Measurements from ENCODE around the gene TMEM151B.
A peak's percentile ranks its signal among the peaks of the same experiment; 100 is the strongest.
"Not testable (repeated sequence)": the region's sequence is repeated elsewhere in the genome, so short reads cannot be mapped to it uniquely, and the experiment has no call there.

The TMEM151B gene

GRCh38 chr6:44309092-44309491, 38.8 kb downstream of the TMEM151B start:
- no peak for DNase-seq

GRCh38 chr6:44309631-44310030, 39.4 kb downstream of the TMEM151B start:
- DNase-seq: no peak

GRCh38 chr6:44310241-44310640, 40.0 kb downstream of the TMEM151B start:
- DNase-seq: no peak

GRCh38 chr6:44311304-44311703, 41.1 kb downstream of the TMEM151B start:
- no peak for DNase-seq

- no peak for DNase-seq
Observed at GRCh38 chr6:44311767-44312166, 41.5 kb downstream of the TMEM151B start.

- peak; percentile 59 for DNase-seq
Observed at GRCh38 chr6:44312901-44313788, 42.9 kb downstream of the TMEM151B start, which contains the start of gene AARS2. Gene AARS2, minus strand, starts transcription at chr6:44313347. Its CDS starts 24 bp downstream, at chr6:44313323.

GRCh38 chr6:44314657-44315056, 44.4 kb downstream of the TMEM151B start:
- DNase-seq: not testable (repeated sequence)

- DNase-seq: no peak
Observed at GRCh38 chr6:44315516-44315915, 45.3 kb downstream of the TMEM151B start.

GRCh38 chr6:44315951-44316350, 45.7 kb downstream of the TMEM151B start:
- no peak for DNase-seq

GRCh38 chr6:44316481-44316880, 46.2 kb downstream of the TMEM151B start:
- DNase-seq: no peak

- DNase-seq: not testable (repeated sequence)
Observed at GRCh38 chr6:44317136-44317631, 46.9 kb downstream of the TMEM151B start.

- no peak for DNase-seq
Observed at GRCh38 chr6:44321210-44321609, 51.0 kb downstream of the TMEM151B start.

GRCh38 chr6:44327096-44327495, 56.8 kb downstream of the TMEM151B start:
- DNase-seq: no peak

GRCh38 chr6:44327760-44328159, 57.5 kb downstream of the TMEM151B start:
- no peak for DNase-seq

GRCh38 chr6:44328203-44328602, 58.0 kb downstream of the TMEM151B start:
- not testable (repeated sequence) for DNase-seq

GRCh38 chr6:44329858-44330257, 59.6 kb downstream of the TMEM151B start:
- no peak for DNase-seq

- DNase-seq: no peak
Observed at GRCh38 chr6:44332585-44332984, 62.3 kb downstream of the TMEM151B start.

- DNase-seq: no peak
Observed at GRCh38 chr6:44333273-44333919, 63.1 kb downstream of the TMEM151B start.

GRCh38 chr6:44333942-44334341, 63.7 kb downstream of the TMEM151B start:
- no peak for DNase-seq

GRCh38 chr6:44335631-44336030, 65.4 kb downstream of the TMEM151B start:
- DNase-seq: no peak

GRCh38 chr6:44338228-44339122, 68.2 kb downstream of the TMEM151B start:
- DNase-seq: peak; percentile 21

GRCh38 chr6:44339301-44339700, 69.1 kb downstream of the TMEM151B start:
- DNase-seq: no peak

Data from NCI-H2081 treated with DMSO at 0.1 percent for 48 hours (cell line).